HepG2 (cell line): ENCODE results near the gene ELAVL3. TPM values are rescaled to one million over a fixed set of nuclear protein-coding genes. Genes with fewer than 3 reads are reported as not detected.

Experiments used
- BORCS8-MEF2B ChIP-seq: sonication (generic); formaldehyde crosslinking; IDR thresholded peaks from 2 replicates; pipeline ENCODE4 v1.8.0; 2022; ENCODE audit warnings: mild to moderate bottlenecking, missing genetic modification reagents
- CENPBD1 ChIP-seq: sonication (generic); formaldehyde crosslinking; IDR thresholded peaks from 2 replicates; pipeline ENCODE4 v1.8.0; 2022; ENCODE audit warnings: missing genetic modification reagents, low read depth, mild to moderate bottlenecking, borderline replicate concordance
- HNF4G ChIP-seq, 2 experiments: sonication (generic) in 1 of 2; formaldehyde crosslinking in 1 of 2; IDR thresholded peaks; 2 replicates each; pipeline versions ENCODE4 v1.4.0 to v1.6.1; 2011 to 2020; ENCODE audit warnings: borderline replicate concordance in 2 of 2, low read depth in 2 of 2, mild to moderate bottlenecking in 2 of 2, low read length in 1 of 2, missing genetic modification reagents in 1 of 2, moderate library complexity in 1 of 2
- KDM4B ChIP-seq: sonication (generic); formaldehyde crosslinking; IDR thresholded peaks from 2 replicates; pipeline ENCODE4 v1.4.0; 2020; ENCODE audit warnings: missing genetic modification reagents
- KLF9 ChIP-seq: IDR thresholded peaks from 2 replicates; pipeline ENCODE4 v1.6.1; 2016; ENCODE audit warnings: low read depth
- MAF1 ChIP-seq: sonication (generic); formaldehyde crosslinking; IDR thresholded peaks from 2 replicates; pipeline ENCODE4 v1.5.0; 2020; ENCODE audit warnings: missing genetic modification reagents, borderline replicate concordance
- MED13 ChIP-seq: sonication (generic); formaldehyde crosslinking; IDR thresholded peaks from 2 replicates; pipeline ENCODE4 v1.5.0; 2020; ENCODE audit warnings: missing genetic modification reagents
- MTF1 ChIP-seq: sonication (generic); formaldehyde crosslinking; IDR thresholded peaks from 2 replicates; pipeline ENCODE4 v1.5.0; 2020; ENCODE audit warnings: missing genetic modification reagents
- PRDM15 ChIP-seq: sonication (generic); formaldehyde crosslinking; IDR thresholded peaks from 2 replicates; pipeline ENCODE4 v1.4.0; 2020; ENCODE audit warnings: missing genetic modification reagents
- SMC3 ChIP-seq: IDR thresholded peaks from 2 replicates; pipeline ENCODE4 v1.6.1; 2011; ENCODE audit warnings: low read length, improper control_type of control experiment
- TEAD3 ChIP-seq: optimal IDR thresholded peaks from 2 replicates; pipeline ENCODE3; 2016; ENCODE audit warnings: borderline replicate concordance
- U2AF1 ChIP-seq: fragments of 200-400 bp; formaldehyde crosslinking; optimal IDR thresholded peaks from 2 replicates; pipeline ENCODE3; 2017; ENCODE audit warnings: mild to moderate bottlenecking, low read depth, low read length
- WIZ ChIP-seq: sonication (generic); formaldehyde crosslinking; IDR thresholded peaks from 2 replicates; pipeline ENCODE4 v1.5.1; 2020; ENCODE audit warnings: mild to moderate bottlenecking, missing genetic modification reagents
- ZBTB8A ChIP-seq: sonication (generic); formaldehyde crosslinking; IDR thresholded peaks from 2 replicates; pipeline ENCODE4 v1.4.0; 2020; ENCODE audit warnings: mild to moderate bottlenecking, low read depth, missing genetic modification reagents, borderline replicate concordance
- ZNF124 ChIP-seq: sonication (generic); formaldehyde crosslinking; IDR thresholded peaks from 2 replicates; pipeline ENCODE4 v1.4.0; 2020; ENCODE audit warnings: missing genetic modification reagents
- ZNF253 ChIP-seq: sonication (generic); formaldehyde crosslinking; IDR thresholded peaks from 2 replicates; pipeline ENCODE4 v1.8.0; 2022; ENCODE audit warnings: mild to moderate bottlenecking, missing genetic modification reagents, borderline replicate concordance
- ZNF274 ChIP-seq: sonication (generic); formaldehyde crosslinking; IDR thresholded peaks from 2 replicates; pipeline ENCODE4 v1.5.1; 2020; ENCODE audit warnings: mild to moderate bottlenecking, missing genetic modification reagents
- polyA plus RNA-seq, 8 experiments: library from polyadenylated mRNA; depleted of rRNA in 3 of 8; stranded (reverse) in 7 of 8; unstranded in 1 of 8; fragments of >200 nt; fragmentation: Illumina TruSeq in 4 of 8; extraction: Trizol in 4 of 8; gene quantifications; 2 replicates each; pipeline versions ENCODE4 v1.2.1 to v1.2.3, GENCODE V29; 2011 to 2016; ENCODE audit warnings: low read depth in 4 of 8, missing spikeins in 1 of 8, mixed read lengths in 1 of 8; ENCODE audit not compliant: insufficient read depth in 1 of 8
- total RNA-seq, 5 experiments: library from RNA; depleted of rRNA; stranded (reverse); fragments of >200 nt; fragmentation: Illumina TruSeq; extraction: Trizol; gene quantifications; 2 replicates each; pipeline ENCODE4 v1.2.3, GENCODE V29; 2016; ENCODE audit warnings: low read depth in 1 of 5
- TF ChIP-seq, protein P1 (sequence below): sonication (generic); formaldehyde crosslinking; IDR thresholded peaks from 2 replicates; pipeline ENCODE4 v1.9.0; 2021; ENCODE audit warnings: missing genetic modification reagents, borderline replicate concordance
- TF ChIP-seq, protein P2 (sequence below): sonication (generic); formaldehyde crosslinking; IDR thresholded peaks from 2 replicates; pipeline ENCODE4 v1.9.0; 2021; ENCODE audit warnings: missing genetic modification reagents, mild to moderate bottlenecking, borderline replicate concordance
- TF ChIP-seq, protein P3 (sequence below): sonication (generic); formaldehyde crosslinking; IDR thresholded peaks from 2 replicates; pipeline ENCODE4 v1.4.0; 2020; ENCODE audit warnings: mild to moderate bottlenecking, missing genetic modification reagents

Gene ELAVL3
- total and polyA plus RNA-seq, 2 of the 13 experiments (the other 11 are each of a cell fraction or from before 2014, with no cell fraction given): 0.03 TPM; not detected in 1

GRCh38 chr19:11435833-11436313 lies 45.0 kb downstream of the ELAVL3 start (continued):
- TF ChIP-seq PRDM15 (no peak), ZNF274 (CRISPR knock-in tag) (no peak), MED13 (no peak), CENPBD1 (no peak), BORCS8-MEF2B (CRISPR knock-in tag) (no peak; the same call in 1 of the 2 replicates), KLF9 (CRISPR knock-in tag) (no peak), WIZ (CRISPR knock-in tag) (0 out of 2 replicates have a peak, but pooled peaks have one; percentile 63), MAF1 (CRISPR knock-in tag) (0 out of 2 replicates have a peak, but pooled peaks have one; percentile 31), ZBTB8A (CRISPR knock-in tag) (no peak), SMC3 (no peak), U2AF1 (no peak), KDM4B (no peak), MTF1 (no peak), HNF4G (IDR thresholded peaks at IDR 0.05; ENCODE audit: borderline replicate concordance, low read depth, low read length) (no peak), HNF4G (CRISPR knock-in tag; IDR thresholded peaks at IDR 0.05; ENCODE audit: borderline replicate concordance, low read depth) (no peak), ZNF124 (CRISPR knock-in tag) (no peak; the same call in 1 of the 2 replicates), TEAD3 (CRISPR knock-in tag) (no peak), ZNF253 (CRISPR knock-in tag) (no peak)
- TF ChIP-seq, protein P1, sequence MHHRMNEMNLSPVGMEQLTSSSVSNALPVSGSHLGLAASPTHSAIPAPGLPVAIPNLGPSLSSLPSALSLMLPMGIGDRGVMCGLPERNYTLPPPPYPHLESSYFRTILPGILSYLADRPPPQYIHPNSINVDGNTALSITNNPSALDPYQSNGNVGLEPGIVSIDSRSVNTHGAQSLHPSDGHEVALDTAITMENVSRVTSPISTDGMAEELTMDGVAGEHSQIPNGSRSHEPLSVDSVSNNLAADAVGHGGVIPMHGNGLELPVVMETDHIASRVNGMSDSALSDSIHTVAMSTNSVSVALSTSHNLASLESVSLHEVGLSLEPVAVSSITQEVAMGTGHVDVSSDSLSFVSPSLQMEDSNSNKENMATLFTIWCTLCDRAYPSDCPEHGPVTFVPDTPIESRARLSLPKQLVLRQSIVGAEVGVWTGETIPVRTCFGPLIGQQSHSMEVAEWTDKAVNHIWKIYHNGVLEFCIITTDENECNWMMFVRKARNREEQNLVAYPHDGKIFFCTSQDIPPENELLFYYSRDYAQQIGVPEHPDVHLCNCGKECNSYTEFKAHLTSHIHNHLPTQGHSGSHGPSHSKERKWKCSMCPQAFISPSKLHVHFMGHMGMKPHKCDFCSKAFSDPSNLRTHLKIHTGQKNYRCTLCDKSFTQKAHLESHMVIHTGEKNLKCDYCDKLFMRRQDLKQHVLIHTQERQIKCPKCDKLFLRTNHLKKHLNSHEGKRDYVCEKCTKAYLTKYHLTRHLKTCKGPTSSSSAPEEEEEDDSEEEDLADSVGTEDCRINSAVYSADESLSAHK: no peak
- TF ChIP-seq, protein P2, sequence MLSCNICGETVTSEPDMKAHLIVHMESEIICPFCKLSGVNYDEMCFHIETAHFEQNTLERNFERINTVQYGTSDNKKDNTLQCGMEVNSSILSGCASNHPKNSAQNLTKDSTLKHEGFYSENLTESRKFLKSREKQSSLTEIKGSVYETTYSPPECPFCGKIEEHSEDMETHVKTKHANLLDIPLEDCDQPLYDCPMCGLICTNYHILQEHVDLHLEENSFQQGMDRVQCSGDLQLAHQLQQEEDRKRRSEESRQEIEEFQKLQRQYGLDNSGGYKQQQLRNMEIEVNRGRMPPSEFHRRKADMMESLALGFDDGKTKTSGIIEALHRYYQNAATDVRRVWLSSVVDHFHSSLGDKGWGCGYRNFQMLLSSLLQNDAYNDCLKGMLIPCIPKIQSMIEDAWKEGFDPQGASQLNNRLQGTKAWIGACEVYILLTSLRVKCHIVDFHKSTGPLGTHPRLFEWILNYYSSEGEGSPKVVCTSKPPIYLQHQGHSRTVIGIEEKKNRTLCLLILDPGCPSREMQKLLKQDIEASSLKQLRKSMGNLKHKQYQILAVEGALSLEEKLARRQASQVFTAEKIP (CRISPR knock-in tag): no peak
- TF ChIP-seq, protein P3, sequence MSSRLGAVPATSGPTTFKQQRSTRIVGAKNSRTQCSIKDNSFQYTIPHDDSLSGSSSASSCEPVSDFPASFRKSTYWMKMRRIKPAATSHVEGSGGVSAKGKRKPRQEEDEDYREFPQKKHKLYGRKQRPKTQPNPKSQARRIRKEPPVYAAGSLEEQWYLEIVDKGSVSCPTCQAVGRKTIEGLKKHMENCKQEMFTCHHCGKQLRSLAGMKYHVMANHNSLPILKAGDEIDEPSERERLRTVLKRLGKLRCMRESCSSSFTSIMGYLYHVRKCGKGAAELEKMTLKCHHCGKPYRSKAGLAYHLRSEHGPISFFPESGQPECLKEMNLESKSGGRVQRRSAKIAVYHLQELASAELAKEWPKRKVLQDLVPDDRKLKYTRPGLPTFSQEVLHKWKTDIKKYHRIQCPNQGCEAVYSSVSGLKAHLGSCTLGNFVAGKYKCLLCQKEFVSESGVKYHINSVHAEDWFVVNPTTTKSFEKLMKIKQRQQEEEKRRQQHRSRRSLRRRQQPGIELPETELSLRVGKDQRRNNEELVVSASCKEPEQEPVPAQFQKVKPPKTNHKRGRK: no peak
